Measurements from ENCODE around the gene PSMA2.

DNA sequence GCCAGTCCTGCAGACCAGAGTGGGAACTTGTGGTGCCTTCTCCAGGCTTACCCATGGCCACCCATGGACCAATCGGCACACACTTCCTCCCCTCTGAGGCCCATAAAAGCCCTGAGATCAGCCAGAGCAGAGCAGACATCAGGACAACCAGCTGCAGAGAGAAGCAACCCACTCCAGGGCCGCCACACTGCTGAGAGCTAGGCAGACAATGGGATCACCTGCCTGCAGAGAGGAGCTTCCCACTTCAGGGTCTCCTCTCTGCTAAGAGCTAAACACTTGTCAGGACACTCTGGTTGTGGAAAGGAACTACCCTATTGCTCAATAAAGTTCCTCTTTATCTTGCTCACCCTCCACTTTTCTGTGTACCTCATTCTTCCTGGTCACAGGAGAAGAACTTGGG, 54.1 kb downstream of the PSMA2 start:
- no peak for TF ChIP-seq CTCF (IDR thresholded peaks at IDR 0.05)
- no peak for TF ChIP-seq POLR2AphosphoS5 (IDR thresholded peaks at IDR 0.05)
- TF ChIP-seq POLR2A (IDR thresholded peaks at IDR 0.05): no peak

Data from breast epithelium (tissue), 3 donors.